Natural killer cell (primary cell): ENCODE measurements around the gene CADM1. TPM values are rescaled to one million over a fixed set of nuclear protein-coding genes. Genes with fewer than 3 reads are reported as not detected.

Source experiments
- ATAC-seq, 3 donors: fragments of 150-1000 bp in 2 of 3; fragments of 200-7000 bp in 1 of 3; cut with Tn5 transposase; 1 replicate in 1 of 3; 2 replicates in 2 of 3; pipeline ENCODE4 v1.10.0; 2021; ENCODE audit warnings: mild to moderate bottlenecking in 2 of 3, moderate library complexity in 2 of 3
- DNase-seq, 2 donors: peaks; one replicate each; pipeline versions ENCODE4 v3.0.0 to v3.0.0-alpha.2; 2013 to 2021; ENCODE audit warnings: mixed read lengths in 1 of 2
- H3K27ac ChIP-seq: one replicate; pipeline ENCODE4 v1.5.1; 2013; ENCODE audit warnings: mild to moderate bottlenecking, low read length
- H3K27me3 ChIP-seq: one replicate; pipeline ENCODE4 v1.6.1; 2013; ENCODE audit warnings: low read length; ENCODE audit not compliant: control insufficient read depth, insufficient read depth
- H3K36me3 ChIP-seq: one replicate; pipeline ENCODE4 v1.6.1; 2013; ENCODE audit warnings: low read length; ENCODE audit not compliant: control insufficient read depth, insufficient read depth
- H3K4me1 ChIP-seq: one replicate; pipeline ENCODE4 v1.6.1; 2013; ENCODE audit warnings: low read length; ENCODE audit not compliant: control insufficient read depth, insufficient read depth
- H3K4me3 ChIP-seq: one replicate; pipeline ENCODE4 v1.5.1; 2013; ENCODE audit warnings: low read length
- H3K9me3 ChIP-seq: one replicate; pipeline ENCODE4 v1.6.1; 2013; ENCODE audit warnings: low read length; ENCODE audit not compliant: control insufficient read depth, insufficient read depth
- H3K27ac Mint-ChIP-seq, 2 donors: one replicate each; pipeline ENCODE4 v1.8.0; 2022; ENCODE audit warnings: mild to moderate bottlenecking in 2 of 2, mixed read lengths in 2 of 2, moderate library complexity in 1 of 2
- H3K27me3 Mint-ChIP-seq, 2 donors: one replicate each; pipeline ENCODE4 v1.8.0; 2022; ENCODE audit warnings: low read depth in 2 of 2, mixed read lengths in 2 of 2
- H3K36me3 Mint-ChIP-seq: one replicate; pipeline ENCODE4 v1.8.0; 2022; ENCODE audit warnings: mixed read lengths
- H3K4me1 Mint-ChIP-seq, 2 donors: one replicate each; pipeline ENCODE4 v1.8.0; 2022; ENCODE audit warnings: mixed read lengths in 2 of 2
- H3K4me3 Mint-ChIP-seq: one replicate; pipeline ENCODE4 v1.8.0; 2022; ENCODE audit warnings: mild to moderate bottlenecking, moderate library complexity, mixed read lengths
- H3K9me3 Mint-ChIP-seq, 2 donors: one replicate each; pipeline ENCODE4 v1.8.0; 2022; ENCODE audit warnings: mixed read lengths in 2 of 2
- CTCF ChIP-seq: fragments of 200-600 bp; IDR thresholded peaks from one replicate; pipeline ENCODE4 v1.8.0; 2022; ENCODE audit warnings: antibody characterized with exemption
- WGBS: methylation state at CpG from one replicate; pipeline ENCODE4 v1.1.7; 2013; ENCODE audit warnings: missing lambda C conversion rate; ENCODE audit not compliant: insufficient coverage; 5-methylcytosine and 5-hydroxymethylcytosine counted together
- intact Hi-C: fragments of 100-400 bp; cut with micrococcal nuclease; formaldehyde crosslinking; loops from one replicate; pipeline ENCODE4 v1.14.2; 2022
- total RNA-seq, 4 donors: library from RNA; stranded (reverse); fragments of 120-200 nt in 1 of 4; gene quantifications; one replicate each; pipeline versions ENCODE4 v1.2.3 to v1.2.4, GENCODE V29; 2013 to 2022

The CADM1 gene
- total RNA-seq, 3 donors from 2014 or later (not counting 1 experiment from before 2014, with no cell fraction given): 3.2 to 4.2 (median 3.9) TPM

GRCh38 chr11:115330684-115331482 is 173.3 kb downstream of the CADM1 start:
- no peaks in the 10 kb centered on the region for H3K4me1 ChIP-seq
- Mint-ChIP-seq H3K4me3 (no peak overlapping the region), H3K4me1 (no peaks in the 10 kb centered on the region), H3K27ac (no peak overlapping the region), H3K9me3 (no peaks in the 10 kb centered on the region), H3K27me3 (peaks cover 0 to under 1% of the 10 kb centered on the region in 2 donors), H3K36me3 (no peaks in the 10 kb centered on the region)
- no peak for ATAC-seq
- H3K27ac ChIP-seq: no peak overlapping the region
- no peaks in the 10 kb centered on the region for H3K27me3 ChIP-seq
- no peaks in the 10 kb centered on the region for H3K36me3 ChIP-seq
- intact Hi-C loops: no loop called here
- H3K4me3 ChIP-seq: no peak overlapping the region
- WGBS: 83% methylated on average over 3 of the region's 3 CpGs
- TF ChIP-seq CTCF: no peak
- H3K9me3 ChIP-seq: no peaks in the 10 kb centered on the region
- no peak for DNase-seq

DNA sequence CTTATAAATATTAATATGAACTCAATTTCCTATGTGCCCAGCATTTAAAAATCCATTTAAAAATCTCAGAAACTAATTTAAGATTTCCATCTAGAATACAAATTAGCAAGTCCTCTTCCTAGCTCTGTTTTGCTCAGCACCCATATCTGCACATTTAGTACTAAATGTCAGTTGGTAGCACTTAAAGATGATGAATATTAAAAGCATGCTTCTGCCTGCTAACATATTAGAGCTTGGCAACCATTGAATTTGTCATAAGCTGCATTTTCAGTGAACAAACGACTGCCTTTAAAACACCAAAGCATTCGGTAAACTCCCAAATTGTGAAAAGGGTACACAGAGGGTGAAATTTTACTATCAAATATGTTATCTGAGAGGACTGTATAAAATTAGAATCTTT is 177.7 kb downstream of the CADM1 start:
- Histone ChIP-seq H3K27me3 (no peaks in the 10 kb centered on the region), H3K4me3 (no peak overlapping the region), H3K27ac (no peak overlapping the region), H3K4me1 (no peaks in the 10 kb centered on the region), H3K9me3 (no peaks in the 10 kb centered on the region), H3K36me3 (no peaks in the 10 kb centered on the region)
- Mint-ChIP-seq H3K4me3 (no peak overlapping the region), H3K36me3 (no peaks in the 10 kb centered on the region), H3K27me3 (peaks cover 0 to 5% of the 10 kb centered on the region in 2 donors), H3K4me1 (peaks cover 5% of the 10 kb centered on the region in 2 donors), H3K9me3 (no peaks in the 10 kb centered on the region), H3K27ac (no peak overlapping the region)
- 95% methylated on average over 2 of the region's 2 CpGs for WGBS
- no peak for TF ChIP-seq CTCF
- ATAC-seq: no peak
- DNase-seq: no peak
- intact Hi-C loops: no loop called here

GRCh38 chr11:115325523-115325922 is 178.7 kb downstream of the CADM1 start:
- Mint-ChIP-seq H3K27me3 (peaks cover 0 to 5% of the 10 kb centered on the region in 2 donors), H3K9me3 (no peaks in the 10 kb centered on the region), H3K27ac (no peak overlapping the region), H3K4me3 (no peak overlapping the region), H3K4me1 (peaks cover 5% of the 10 kb centered on the region in 2 donors), H3K36me3 (no peaks in the 10 kb centered on the region)
- H3K9me3 ChIP-seq: no peaks in the 10 kb centered on the region
- H3K27ac ChIP-seq: no peak overlapping the region
- no peaks in the 10 kb centered on the region for H3K27me3 ChIP-seq
- intact Hi-C loops: no loop called here
- no peak for DNase-seq
- no peak for TF ChIP-seq CTCF
- ATAC-seq: no peak
- no peak overlapping the region for H3K4me3 ChIP-seq
- 85% methylated on average over 1 of the region's 1 CpG for WGBS
- H3K4me1 ChIP-seq: no peaks in the 10 kb centered on the region
- no peaks in the 10 kb centered on the region for H3K36me3 ChIP-seq
